Ectodermal cell (in vitro differentiated cells): Measurements from ENCODE around the gene TMEM212.
A peak's percentile ranks its signal among the peaks of the same experiment; 100 is the strongest.

Source experiments
- H3K27ac ChIP-seq: 2 replicates; pipeline ENCODE4 v1.7.0; 2013; ENCODE audit warnings: mild to moderate bottlenecking, low read depth, low read length; ENCODE audit not compliant: insufficient read depth, poor library complexity, severe bottlenecking
- H3K27me3 ChIP-seq: 2 replicates; pipeline ENCODE4 v1.7.0; 2013; ENCODE audit warnings: mild to moderate bottlenecking, low read length; ENCODE audit not compliant: insufficient read depth, control insufficient read depth, poor library complexity, severe bottlenecking
- H3K36me3 ChIP-seq: one replicate; pipeline ENCODE4 v1.7.0; 2013; ENCODE audit warnings: low read length; ENCODE audit not compliant: control insufficient read depth, insufficient read depth
- H3K4me1 ChIP-seq: one replicate; pipeline ENCODE4 v1.7.0; 2013; ENCODE audit warnings: low read length; ENCODE audit not compliant: control insufficient read depth, insufficient read depth
- H3K4me3 ChIP-seq: 2 replicates; pipeline ENCODE4 v1.7.0; 2013; ENCODE audit warnings: low read depth, low read length, control low read depth; ENCODE audit not compliant: insufficient read depth
- H3K9me3 ChIP-seq: 2 replicates; pipeline ENCODE4 v1.7.0; 2013; ENCODE audit warnings: mild to moderate bottlenecking, low read length, moderate library complexity; ENCODE audit not compliant: control insufficient read depth
- WGBS, 2 experiments: methylation state at CpG; one replicate each; pipeline ENCODE4 v1.1.7; 2013; ENCODE audit warnings: missing lambda C conversion rate in 2 of 2; 5-methylcytosine and 5-hydroxymethylcytosine counted together

TMEM212 gene

GRCh38 chr3:171881251-171881650 lies 38.1 kb downstream of the TMEM212 start:
- Histone ChIP-seq H3K27me3 (no peaks in the 10 kb centered on the region), H3K4me1 (peaks cover 24% of the 10 kb centered on the region), H3K4me3 (no peak overlapping the region), H3K36me3 (no peaks in the 10 kb centered on the region), H3K9me3 (no peaks in the 10 kb centered on the region), H3K27ac (peak overlapping the region; percentile 4)
- WGBS, 2 experiments: 97 to 98% methylated on average over 3 of the region's 3 CpGs

- Histone ChIP-seq H3K4me3 (no peak overlapping the region), H3K36me3 (no peaks in the 10 kb centered on the region), H3K27me3 (no peaks in the 10 kb centered on the region), H3K27ac (no peak overlapping the region), H3K4me1 (peaks cover 24% of the 10 kb centered on the region), H3K9me3 (no peaks in the 10 kb centered on the region)
- 93% methylated on average over 3 of the region's 3 CpGs; no CpG with 5 or more reads in 1 of the 2 experiments for WGBS, 2 experiments
Observed at GRCh38 chr3:171883257-171883892, 40.2 kb downstream of the TMEM212 start.

GRCh38 chr3:171883893-171884279 lies 40.7 kb downstream of the TMEM212 start:
- no peaks in the 10 kb centered on the region for H3K36me3 ChIP-seq
- H3K4me3 ChIP-seq: no peak overlapping the region
- 75 to 76% methylated on average over 6 of the region's 6 CpGs for WGBS, 2 experiments
- no peaks in the 10 kb centered on the region for H3K27me3 ChIP-seq
- no peak overlapping the region for H3K27ac ChIP-seq
- H3K9me3 ChIP-seq: no peaks in the 10 kb centered on the region
- peaks cover 22% of the 10 kb centered on the region for H3K4me1 ChIP-seq

- H3K36me3 ChIP-seq: no peaks in the 10 kb centered on the region
- no peak overlapping the region for H3K4me3 ChIP-seq
- peaks cover 7% of the 10 kb centered on the region for H3K4me1 ChIP-seq
- H3K27me3 ChIP-seq: no peaks in the 10 kb centered on the region
- H3K27ac ChIP-seq: no peak overlapping the region
- 67 to 86% methylated on average over 1 of the region's 2 CpGs for WGBS, 2 experiments
- H3K9me3 ChIP-seq: no peaks in the 10 kb centered on the region
Observed at GRCh38 chr3:171888466-171888865, 45.3 kb downstream of the TMEM212 start.

- H3K36me3 ChIP-seq: no peaks in the 10 kb centered on the region
- no peak overlapping the region for H3K4me3 ChIP-seq
- H3K27ac ChIP-seq: no peak overlapping the region
- no peaks in the 10 kb centered on the region for H3K4me1 ChIP-seq
- H3K27me3 ChIP-seq: no peaks in the 10 kb centered on the region
- 68 to 88% methylated on average over 1 of the region's 2 CpGs for WGBS, 2 experiments
- H3K9me3 ChIP-seq: no peaks in the 10 kb centered on the region
Observed at GRCh38 chr3:171890398-171890797, 47.2 kb downstream of the TMEM212 start.

- no peaks in the 10 kb centered on the region for H3K9me3 ChIP-seq
- H3K4me1 ChIP-seq: no peaks in the 10 kb centered on the region
- no peak overlapping the region for H3K27ac ChIP-seq
- no peak overlapping the region for H3K4me3 ChIP-seq
- H3K36me3 ChIP-seq: no peaks in the 10 kb centered on the region
- H3K27me3 ChIP-seq: no peaks in the 10 kb centered on the region
Observed at GRCh38 chr3:171892457-171892856, 49.3 kb downstream of the TMEM212 start.

GRCh38 chr3:171895291-171895690 lies 52.1 kb downstream of the TMEM212 start:
- Histone ChIP-seq H3K4me3 (no peak overlapping the region), H3K27ac (no peak overlapping the region), H3K4me1 (no peaks in the 10 kb centered on the region), H3K9me3 (no peaks in the 10 kb centered on the region), H3K36me3 (no peaks in the 10 kb centered on the region), H3K27me3 (no peaks in the 10 kb centered on the region)

GRCh38 chr3:171895900-171896299 lies 52.8 kb downstream of the TMEM212 start:
- Histone ChIP-seq H3K36me3 (no peaks in the 10 kb centered on the region), H3K27ac (no peak overlapping the region), H3K4me3 (no peak overlapping the region), H3K9me3 (no peaks in the 10 kb centered on the region), H3K27me3 (no peaks in the 10 kb centered on the region), H3K4me1 (no peaks in the 10 kb centered on the region)
- 90 to 94% methylated on average over 5 of the region's 5 CpGs for WGBS, 2 experiments

GRCh38 chr3:171896316-171896715 lies 53.2 kb downstream of the TMEM212 start:
- H3K4me3 ChIP-seq: no peak overlapping the region

GRCh38 chr3:171898192-171898591 lies 55.0 kb downstream of the TMEM212 start:
- Histone ChIP-seq H3K27me3 (no peaks in the 10 kb centered on the region), H3K4me3 (no peak overlapping the region), H3K9me3 (no peaks in the 10 kb centered on the region), H3K4me1 (no peaks in the 10 kb centered on the region), H3K36me3 (no peaks in the 10 kb centered on the region), H3K27ac (no peak overlapping the region)
- no CpG with 5 or more reads among the region's 1 CpG for WGBS, 2 experiments

More at GRCh38 chr3:171896316-171896715, 53.2 kb downstream of the TMEM212 start:
- no peaks in the 10 kb centered on the region for H3K4me1 ChIP-seq
- 92 to 97% methylated on average over 3 of the region's 3 CpGs for WGBS, 2 experiments
- H3K36me3 ChIP-seq: no peaks in the 10 kb centered on the region
- no peaks in the 10 kb centered on the region for H3K9me3 ChIP-seq
- no peaks in the 10 kb centered on the region for H3K27me3 ChIP-seq
- H3K27ac ChIP-seq: no peak overlapping the region

- Histone ChIP-seq H3K27me3 (no peaks in the 10 kb centered on the region), H3K4me1 (no peaks in the 10 kb centered on the region), H3K4me3 (no peak overlapping the region), H3K27ac (no peak overlapping the region), H3K9me3 (no peaks in the 10 kb centered on the region), H3K36me3 (no peaks in the 10 kb centered on the region)
- 94 to 96% methylated on average over 14 of the region's 14 CpGs for WGBS, 2 experiments
Observed at GRCh38 chr3:171900446-171900845, 57.3 kb downstream of the TMEM212 start.
